Measurements from ENCODE around the gene PKM.
"Not testable (repeated sequence)": the region's sequence is repeated elsewhere in the genome, so short reads cannot be mapped to it uniquely, and the experiment has no call there.

The PKM gene

DNA sequence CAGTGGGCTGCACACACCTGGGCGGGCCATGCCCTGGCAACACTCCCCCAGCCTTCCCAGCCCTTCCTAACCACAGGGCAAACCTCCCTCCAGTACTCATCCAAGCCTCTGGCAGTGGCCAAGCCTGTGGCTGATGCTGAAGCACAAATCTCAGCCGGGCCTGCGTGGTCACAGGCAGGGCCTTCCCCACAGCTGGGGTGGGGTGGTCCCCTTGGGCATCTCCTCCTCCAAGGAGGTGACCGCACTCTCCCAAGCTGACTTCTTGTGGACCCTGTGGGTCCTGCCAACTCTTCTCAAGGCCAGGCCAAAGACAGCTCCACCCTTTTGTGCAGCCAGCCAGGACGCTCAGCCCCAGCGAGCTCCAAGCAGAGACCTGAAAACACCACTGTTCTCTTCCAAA lies 54.8 kb downstream of the PKM start:
- DNase-seq (ENCODE audit: low spot score): no peak

- no peak for DNase-seq (ENCODE audit: low spot score)
These were observed 55.6 kb downstream of the PKM start for GRCh38 chr15:72175186-72176044.

- DNase-seq (ENCODE audit: low spot score): no peak
These were observed 56.3 kb downstream of the PKM start for GRCh38 chr15:72174551-72175165.

GRCh38 chr15:72173864-72174550 lies 57.0 kb downstream of the PKM start:
- DNase-seq (ENCODE audit: low spot score): no peak

- no peak for DNase-seq (ENCODE audit: low spot score)
These were observed 57.6 kb downstream of the PKM start for GRCh38 chr15:72173401-72173800.

DNA sequence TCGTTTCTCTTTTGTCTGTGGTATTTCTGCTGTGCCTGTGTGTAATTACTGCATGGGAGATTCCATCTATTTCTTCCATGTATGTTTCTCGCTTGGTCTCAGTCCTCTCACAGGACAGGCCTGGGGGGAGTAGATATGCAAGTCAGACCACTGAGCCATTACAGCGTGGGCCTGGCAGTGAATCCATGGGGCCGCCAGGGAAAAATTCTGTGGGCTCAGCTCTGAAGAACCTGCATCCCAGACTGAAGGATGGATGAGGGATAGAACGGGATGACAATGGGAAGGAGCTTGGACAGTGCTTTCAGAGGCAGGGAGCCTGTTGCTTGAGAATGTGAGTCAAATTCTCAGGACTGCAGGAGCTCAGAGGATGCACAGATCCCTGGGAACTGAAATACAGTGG lies 58.2 kb downstream of the PKM start:
- DNase-seq (ENCODE audit: low spot score): no peak

DNA sequence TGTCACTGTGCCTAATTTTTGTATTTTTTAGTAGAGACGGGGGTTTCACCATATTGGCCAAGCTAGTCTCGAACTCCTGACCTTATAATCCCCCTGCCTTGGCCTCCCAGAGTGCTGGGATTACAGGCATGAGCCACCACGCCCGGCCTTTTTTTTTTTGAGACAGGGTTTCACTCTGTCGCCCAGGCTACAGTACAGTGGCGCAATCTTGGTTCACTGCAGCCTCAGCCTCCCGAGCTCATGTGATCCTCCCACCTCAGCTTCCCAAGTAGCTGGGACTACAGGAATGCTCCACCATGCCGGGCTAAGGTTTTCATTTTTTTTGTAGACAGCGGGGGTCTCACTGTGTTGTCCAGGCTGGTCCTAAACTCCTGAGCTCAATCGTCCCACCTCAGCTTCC lies 59.0 kb downstream of the PKM start:
- DNase-seq (ENCODE audit: low spot score): not testable (repeated sequence)

DNA sequence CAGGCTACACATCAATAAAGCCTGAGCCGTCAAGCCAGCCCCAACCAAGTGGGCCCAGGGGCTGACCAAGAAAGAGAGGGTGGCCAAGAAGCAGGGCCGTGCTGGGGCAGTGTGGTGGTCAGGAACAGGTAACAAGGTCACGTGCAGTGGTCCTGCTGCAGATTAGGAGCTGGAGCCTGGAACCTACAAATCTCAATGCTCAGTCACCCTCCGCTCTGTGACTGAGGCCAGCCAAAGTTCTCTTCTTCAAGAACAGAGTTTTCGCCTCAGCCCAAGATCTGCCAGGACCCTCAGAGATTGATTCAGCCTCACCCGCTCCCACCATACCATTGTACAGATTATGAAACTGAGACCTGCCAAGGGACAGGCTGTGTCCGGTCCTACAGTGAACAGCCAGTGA lies 60.3 kb downstream of the PKM start:
- no peak for DNase-seq (ENCODE audit: low spot score)

DNA sequence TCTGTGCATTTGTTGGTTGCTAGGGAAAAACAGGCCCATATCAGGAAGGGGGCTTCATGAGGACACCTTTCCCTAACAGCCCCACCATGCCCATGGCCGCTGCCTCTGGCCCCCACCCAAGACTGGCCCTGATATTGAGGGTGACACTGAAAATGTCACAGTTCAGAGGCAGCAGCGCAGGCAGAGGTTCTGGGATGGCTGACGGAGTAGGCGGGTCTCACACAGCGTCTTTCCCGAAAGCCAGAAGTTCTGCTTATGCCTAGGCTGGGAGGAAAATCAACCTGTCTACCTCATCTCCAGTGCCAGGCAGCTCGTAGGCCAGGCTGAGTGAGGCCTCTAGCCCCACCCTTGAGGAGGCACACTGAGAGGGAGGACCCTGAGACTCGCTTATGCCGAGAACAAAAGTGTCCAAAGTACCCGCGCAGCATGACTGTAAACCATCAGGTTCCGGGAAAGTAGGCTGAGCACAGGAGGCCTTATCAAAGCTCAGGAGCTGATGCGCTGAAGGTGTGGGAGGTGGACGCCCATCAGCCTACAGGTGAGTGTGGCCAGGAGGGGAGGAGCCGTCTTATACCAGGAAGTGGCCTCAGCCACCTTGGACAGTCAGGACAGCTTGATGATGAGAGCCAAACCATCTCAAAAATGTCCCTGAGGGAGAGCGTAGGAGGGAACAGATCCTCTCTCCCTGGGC lies 60.9 kb downstream of the PKM start:
- no peak for DNase-seq (ENCODE audit: low spot score)

- no peak for DNase-seq (ENCODE audit: low spot score)
These were observed 61.6 kb downstream of the PKM start for GRCh38 chr15:72169236-72169920.

GRCh38 chr15:72168808-72169190 lies 62.2 kb downstream of the PKM start:
- no peak for DNase-seq (ENCODE audit: low spot score)

DNA sequence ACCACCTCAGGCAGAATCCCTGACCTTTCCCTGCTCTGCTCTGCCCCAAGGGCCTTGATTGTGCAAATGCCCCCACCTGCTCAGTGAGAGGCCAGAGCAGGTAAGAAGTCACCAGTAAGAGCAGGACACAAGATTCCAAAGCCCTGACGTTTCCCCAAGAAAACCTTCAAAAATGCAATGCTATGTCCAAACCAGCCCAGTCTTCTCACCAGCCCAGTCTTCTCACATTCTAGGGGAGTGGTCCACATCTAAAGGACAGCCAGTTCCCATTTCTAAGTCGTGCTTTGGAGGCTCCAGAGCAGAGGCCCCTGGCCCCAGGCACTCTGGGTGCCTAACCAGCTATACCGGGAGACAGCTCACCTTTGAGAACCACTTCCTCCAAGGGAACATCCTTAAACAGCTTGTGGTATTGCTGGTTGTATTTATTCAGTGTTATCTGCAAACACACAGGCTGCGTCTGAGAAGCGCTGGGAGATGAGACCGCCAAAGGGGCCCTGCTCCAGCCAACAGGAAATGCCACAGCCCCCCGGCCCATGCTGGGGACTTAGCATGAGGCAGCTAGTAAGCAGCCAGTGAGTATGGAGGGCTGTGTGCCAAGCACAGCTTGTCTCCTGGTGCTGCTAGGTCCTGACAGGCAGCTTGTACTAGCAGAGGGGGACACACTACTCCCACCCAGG lies 62.7 kb downstream of the PKM start:
- no peak for DNase-seq (ENCODE audit: low spot score)

DNA sequence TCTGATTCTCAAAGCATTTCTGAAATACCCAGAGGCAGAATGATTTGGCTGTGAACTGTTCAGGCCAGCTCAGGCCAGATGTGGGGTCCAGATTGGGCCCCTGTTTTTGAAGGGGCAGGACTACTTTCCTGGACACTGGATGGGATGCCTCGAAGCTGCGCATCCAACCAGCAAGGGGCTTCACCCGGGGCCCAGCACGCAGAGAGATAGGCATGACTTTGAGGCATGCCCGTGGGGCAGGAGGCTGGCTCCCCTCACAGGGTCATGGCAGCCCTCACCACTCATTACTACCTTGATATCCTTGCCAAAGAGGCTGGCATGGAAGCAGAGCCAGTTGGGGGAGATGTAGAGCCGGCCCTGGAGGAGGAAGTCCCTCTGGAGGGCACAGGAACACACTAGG lies 63.5 kb downstream of the PKM start:
- DNase-seq (ENCODE audit: low spot score): no peak

DNA sequence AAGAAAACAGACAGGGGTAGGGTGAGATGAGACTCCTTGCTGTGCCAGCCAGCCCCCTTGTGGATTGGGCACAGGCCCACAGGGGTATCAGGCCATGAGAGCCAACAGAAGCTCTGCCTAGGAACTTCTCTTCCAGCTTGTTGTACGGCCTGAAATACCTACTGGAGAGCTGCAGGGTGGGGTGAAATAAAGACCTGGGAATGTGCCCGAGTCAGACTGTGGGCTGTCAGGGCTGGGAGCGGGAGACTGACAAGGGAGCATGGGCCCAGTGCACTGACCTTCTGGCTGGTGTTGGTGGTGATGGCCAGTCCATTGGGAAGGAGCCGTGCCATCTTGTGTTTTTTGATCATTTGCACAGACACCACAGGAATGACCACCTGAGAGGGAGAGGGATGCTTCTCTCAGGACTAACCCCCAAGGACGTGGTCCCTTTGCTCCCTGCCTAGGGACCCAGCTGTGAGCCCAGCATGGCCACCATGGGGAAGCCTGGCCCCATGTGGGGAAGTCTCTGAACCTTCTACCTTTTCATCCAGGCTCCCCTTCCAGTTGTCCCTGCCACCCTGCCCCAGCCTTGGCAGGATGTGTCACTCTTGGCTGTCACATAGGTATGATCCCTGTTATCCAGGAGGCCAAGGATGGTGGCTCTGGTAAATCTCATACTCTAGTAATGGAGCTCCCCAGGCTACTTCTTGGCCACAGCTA lies 64.1 kb downstream of the PKM start:
- no peak for DNase-seq (ENCODE audit: low spot score)

- DNase-seq (ENCODE audit: low spot score): no peak
These were observed 67.3 kb downstream of the PKM start for GRCh38 chr15:72163719-72164118.

DNA sequence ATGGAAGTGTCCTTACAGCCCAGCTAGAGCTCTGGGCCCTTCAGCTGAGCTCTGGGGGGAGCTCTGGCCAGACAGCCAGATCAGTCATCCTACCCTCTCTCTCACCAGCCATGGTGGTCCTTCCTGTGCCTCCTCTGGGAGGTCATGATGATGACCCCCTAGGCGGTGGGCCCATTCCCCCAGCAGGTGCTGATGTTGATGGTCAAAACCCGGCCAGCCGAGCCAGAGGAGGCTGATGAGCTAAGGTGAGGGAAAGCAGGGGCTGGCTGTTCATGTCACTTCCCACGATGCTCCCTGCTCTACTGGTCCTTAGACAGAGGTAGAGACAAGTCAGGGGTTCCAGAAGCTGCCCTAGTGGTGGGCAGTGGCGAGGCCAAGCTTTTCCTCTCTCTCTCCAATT lies 68.4 kb downstream of the PKM start:
- no peak for DNase-seq (ENCODE audit: low spot score)

- DNase-seq (ENCODE audit: low spot score): no peak
These were observed 69.4 kb downstream of the PKM start for GRCh38 chr15:72161361-72162132.

- DNase-seq (ENCODE audit: low spot score): no peak
These were observed 70.2 kb downstream of the PKM start for GRCh38 chr15:72160696-72161245.

DNA sequence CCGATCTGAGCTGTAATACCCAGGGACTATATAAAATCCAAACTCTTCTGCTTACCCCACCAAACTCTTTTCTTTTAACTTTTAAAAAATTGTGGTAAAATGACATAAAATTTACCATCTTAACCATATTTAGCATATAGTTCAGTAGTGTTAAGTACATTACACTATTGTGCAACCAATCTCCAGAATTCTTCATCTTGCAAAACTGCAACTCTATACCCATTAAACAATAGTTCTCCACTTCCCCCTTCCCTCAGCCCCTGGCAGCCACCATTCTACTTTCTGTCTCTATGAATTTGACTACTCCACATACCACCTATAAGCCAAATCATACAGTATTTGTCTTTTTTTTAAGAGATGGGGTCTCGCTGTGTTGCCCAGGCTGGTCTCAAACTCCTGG lies 74.1 kb downstream of the PKM start:
- no peak for DNase-seq (ENCODE audit: low spot score)

Data from CD4-positive, alpha-beta T cell treated with Interleukin-15 for 4 hours (primary cell).